HL-60/S4 treated with phorbol 12-myristate 13-acetate at 8.2 ng/mL for 4 days and 3 days (cell line): ENCODE measurements around the gene TNFRSF11A.

Experiments
- in situ Hi-C: fragments of 300-500 bp; cut with MboI; formaldehyde crosslinking; loops from 2 replicates; pipeline ENCODE4 v1.15.0; 2022; ENCODE audit warnings: low sequenced_read_pairs

Gene TNFRSF11A

GRCh38 chr18:62324917-62325805 lies at the start of gene TNFRSF11A:
TSS of gene TNFRSF11A (plus strand) at chr18:62325310. CDS start at chr18:62325353, 43 bp downstream.
- in situ Hi-C loops: no loop called here

- in situ Hi-C loops: no loop called here
Observed at GRCh38 chr18:62277045-62277444, 48.1 kb upstream of the TNFRSF11A start.

- in situ Hi-C loops: no loop called here
Observed at GRCh38 chr18:62279561-62279960, 45.5 kb upstream of the TNFRSF11A start.

- in situ Hi-C loops: no loop called here
Observed at GRCh38 chr18:62280058-62280457, 45.1 kb upstream of the TNFRSF11A start.

DNA sequence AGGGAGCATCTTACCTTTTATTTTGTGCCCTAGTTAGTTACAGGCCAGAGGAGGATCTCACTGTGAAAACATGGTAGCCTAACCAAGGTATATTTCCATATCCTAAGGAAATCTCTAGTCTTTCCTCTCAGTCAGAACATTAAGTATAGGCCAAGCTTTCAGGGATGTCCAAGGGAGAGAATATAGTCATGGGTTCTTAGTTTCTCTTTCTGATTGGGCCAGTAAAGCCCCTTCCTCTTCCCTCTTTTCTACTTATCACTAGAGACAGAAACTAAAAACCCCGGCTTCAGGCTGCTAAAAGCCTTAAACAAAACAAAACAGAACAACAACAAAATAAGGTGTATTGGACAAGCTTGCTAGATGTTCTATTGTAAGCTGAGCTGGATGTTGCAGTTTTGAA lies 44.3 kb upstream of the TNFRSF11A start:
- in situ Hi-C loops: no loop called here

DNA sequence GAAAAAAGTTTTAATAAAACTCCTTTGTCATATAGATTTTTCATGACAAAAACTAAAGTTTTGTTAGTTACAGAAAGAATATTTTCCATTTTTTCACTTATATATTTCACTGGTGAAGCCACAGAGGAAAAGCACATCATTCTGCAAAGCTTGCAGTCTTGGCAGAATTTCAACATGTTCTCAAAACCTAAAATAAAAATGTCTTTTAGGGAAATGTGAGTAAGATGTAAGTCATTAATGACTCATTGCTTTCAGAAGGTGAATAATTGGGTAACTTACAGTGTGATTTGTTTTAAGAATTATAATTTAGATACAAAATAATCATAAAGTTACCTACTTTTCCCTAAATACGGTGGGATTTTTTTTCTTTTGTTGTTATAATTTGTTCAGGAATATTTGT lies 43.4 kb upstream of the TNFRSF11A start:
- in situ Hi-C loops: no loop called here

DNA sequence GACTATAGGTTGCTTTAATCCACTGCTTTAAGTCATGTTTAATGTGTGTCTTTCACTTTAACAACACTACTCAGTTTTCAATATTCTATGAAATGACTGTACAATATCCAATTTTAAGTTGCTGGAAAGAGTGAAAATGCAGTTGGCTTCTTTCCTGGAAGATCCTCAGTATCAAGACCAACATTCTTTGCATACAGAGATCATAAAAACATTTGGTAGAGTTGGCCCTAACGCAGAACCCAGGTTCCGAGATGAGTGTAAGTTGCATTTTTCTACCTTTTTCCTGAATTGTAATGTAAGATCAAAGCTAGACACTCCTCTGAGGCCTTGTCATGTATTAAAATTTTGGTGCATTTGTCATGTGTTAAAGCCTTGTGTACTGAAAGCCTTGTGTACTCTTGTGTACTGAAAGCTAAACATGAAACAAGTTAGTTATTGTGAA lies 42.9 kb upstream of the TNFRSF11A start:
- in situ Hi-C loops: no loop called here

- in situ Hi-C loops: no loop called here
Observed at GRCh38 chr18:62284637-62285036, 40.5 kb upstream of the TNFRSF11A start.

GRCh38 chr18:62285281-62285680 lies 39.8 kb upstream of the TNFRSF11A start:
- in situ Hi-C loops: no loop called here

DNA sequence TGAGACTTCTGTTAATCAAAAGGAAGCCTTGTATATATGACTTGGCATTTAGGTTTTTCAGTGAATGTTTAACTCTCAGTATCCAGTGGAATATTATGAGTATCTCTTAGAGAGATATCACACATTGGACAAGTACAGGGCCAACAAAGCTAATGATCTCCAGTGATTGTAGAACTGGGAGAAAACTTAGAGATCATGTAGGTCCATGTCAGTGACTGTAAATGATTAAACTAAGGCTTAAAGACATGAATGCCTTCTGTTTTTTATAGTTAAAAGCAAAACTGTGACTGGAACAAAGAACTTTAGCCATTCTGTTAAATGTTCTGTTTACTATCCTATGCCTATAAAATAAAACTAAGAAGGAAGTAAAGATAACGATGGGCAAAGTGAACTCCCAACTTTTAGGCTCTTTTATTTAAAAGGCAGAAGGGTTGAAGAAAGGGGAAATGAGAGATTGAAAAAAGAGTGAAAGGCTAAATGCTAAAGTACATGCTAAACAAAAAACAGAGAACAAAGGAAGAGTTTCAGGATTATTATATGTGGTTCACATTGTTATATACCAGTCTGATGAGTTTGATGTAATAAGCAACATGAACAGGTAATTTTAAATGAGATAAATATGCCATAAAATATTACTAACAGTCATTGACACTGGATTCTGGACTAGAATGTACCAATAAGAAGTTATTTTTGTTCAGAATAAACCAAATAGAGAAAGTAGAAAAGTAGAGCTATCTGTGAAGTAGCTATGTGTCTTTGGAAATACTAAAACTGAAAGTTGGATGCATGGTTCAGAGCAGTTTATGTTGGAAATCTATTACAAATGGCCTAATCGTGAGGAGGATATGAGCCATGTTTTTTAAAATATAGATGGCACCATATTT lies 37.1 kb upstream of the TNFRSF11A start:
- in situ Hi-C loops: no loop called here

DNA sequence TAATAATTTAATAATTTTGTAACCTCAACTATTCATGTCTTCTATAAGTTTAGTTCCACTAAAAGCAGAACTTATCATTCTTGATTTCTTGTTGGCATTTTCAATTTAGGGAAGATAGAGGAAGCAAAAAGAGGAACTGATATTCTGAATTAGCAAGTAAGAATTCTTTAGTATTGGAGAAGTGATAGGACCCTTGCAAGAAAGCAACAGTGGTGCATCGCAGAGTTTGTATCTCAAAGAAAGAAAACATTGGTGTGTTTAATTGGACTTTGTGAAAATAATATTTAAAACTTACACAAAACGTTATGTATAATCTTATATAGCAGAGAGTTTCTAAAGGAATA lies 36.5 kb upstream of the TNFRSF11A start:
- in situ Hi-C loops: no loop called here

DNA sequence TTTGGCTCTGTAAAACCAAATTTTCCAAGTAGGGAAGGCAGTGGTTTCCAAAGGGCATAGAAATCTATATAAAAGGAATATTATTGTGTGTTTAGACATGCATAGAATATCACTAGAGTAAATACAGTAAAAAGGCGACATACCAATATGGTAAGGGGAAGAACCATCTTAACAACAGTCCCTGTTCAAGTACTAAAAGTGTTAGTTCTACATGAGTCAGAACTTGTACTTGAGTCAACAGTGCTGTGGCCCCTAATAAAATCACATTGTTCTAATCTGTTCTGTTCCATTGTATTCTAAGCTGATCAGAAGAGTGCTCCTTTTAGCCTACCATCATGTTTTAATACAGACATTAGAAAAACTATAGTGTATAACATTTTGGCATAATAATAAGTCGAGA lies 36.1 kb upstream of the TNFRSF11A start:
- in situ Hi-C loops: no loop called here

DNA sequence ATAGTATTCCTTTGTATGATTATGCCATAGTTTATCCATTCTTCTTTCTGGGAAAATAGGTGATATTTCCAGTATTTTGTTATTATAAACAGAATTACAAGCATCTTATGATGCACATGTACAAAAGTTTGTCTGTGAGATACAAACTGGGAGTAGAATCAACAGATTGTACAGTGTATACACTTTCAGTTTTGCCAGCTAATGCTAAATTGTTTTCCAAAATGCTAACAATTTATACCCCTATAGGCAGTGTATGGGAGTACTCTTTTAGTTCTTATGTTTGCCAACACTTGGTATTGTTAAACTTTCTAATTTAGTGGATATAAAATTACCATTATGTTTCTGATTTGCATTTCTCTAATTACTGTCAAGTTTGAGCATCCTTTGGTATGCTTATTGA lies 31.0 kb upstream of the TNFRSF11A start:
- in situ Hi-C loops: no loop called here

- in situ Hi-C loops: no loop called here
Observed at GRCh38 chr18:62300359-62300963, 24.6 kb upstream of the TNFRSF11A start.

- in situ Hi-C loops: no loop called here
Observed at GRCh38 chr18:62301322-62301721, 23.8 kb upstream of the TNFRSF11A start.

DNA sequence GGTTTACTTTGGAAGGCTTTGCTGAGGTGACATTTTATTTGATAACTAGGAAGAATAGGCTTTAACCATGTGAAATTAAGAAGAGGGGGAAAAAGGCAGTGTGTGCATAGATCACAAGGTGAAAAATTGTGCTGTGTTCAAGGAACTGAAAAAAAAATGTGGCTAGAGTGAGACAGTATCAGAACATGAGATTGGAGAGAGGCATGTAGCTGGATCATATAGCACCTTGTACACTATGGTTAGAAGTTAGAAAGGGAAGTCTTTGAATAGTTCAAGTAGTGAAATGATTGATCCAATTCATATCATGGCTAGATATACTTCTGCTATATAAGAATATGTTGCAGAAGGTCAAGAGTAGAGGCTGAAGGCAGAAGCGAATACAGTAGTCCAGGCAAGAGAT lies 12.3 kb upstream of the TNFRSF11A start:
- in situ Hi-C loops: no loop called here

- in situ Hi-C loops: no loop called here
Observed at GRCh38 chr18:62318228-62319180, 6.6 kb upstream of the TNFRSF11A start.

- in situ Hi-C loops: no loop called here
Observed at GRCh38 chr18:62321201-62321600, 3.9 kb upstream of the TNFRSF11A start.

DNA sequence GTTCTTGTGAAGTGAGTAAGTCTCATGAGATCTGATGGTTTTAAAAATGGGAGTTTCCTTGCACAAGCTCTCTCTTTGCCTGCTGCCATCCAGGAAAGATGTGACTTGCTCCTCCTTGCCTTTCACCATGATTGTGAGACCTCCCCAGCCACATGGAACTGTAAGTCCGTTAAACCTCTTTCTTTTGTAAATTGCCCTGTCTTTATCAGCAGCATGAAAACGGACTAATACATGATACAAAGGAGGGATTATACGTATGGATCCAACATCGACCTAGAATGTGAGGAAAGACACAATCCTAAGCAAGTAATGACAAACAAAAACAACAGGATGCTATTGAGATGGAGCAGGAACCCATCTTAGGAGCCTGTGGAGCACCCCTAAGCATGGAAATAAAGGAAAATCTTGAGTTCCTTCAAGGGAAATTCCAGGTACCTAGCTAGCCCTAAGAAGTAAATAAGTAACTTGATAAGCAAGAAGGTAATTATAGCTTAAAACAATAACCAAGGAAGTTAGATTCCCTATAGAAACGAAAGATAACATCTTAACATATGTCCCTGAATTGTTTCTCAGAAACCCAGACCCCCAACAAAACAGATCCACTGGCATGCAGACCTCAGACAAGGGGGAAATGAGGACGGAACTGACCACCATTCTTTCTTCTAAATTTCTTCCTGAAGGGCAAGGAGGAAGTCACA lies 1.5 kb upstream of the TNFRSF11A start:
- in situ Hi-C loops: no loop called here
